A673 (cell line): ENCODE measurements around the gene PDGFA.

ENCODE experiments used
- CTCF ChIP-seq: fragments of 300-800, 200-600 bp; sonication (generic); conservative IDR thresholded peaks from 2 replicates; pipeline ENCODE4 v1.5.1; 2017; ENCODE audit warnings: low read depth, mild to moderate bottlenecking, antibody characterized with exemption, low read length, moderate library complexity, mixed read lengths
- EZH2 ChIP-seq: fragments of 200-600 bp; sonication (generic); IDR thresholded peaks from 2 replicates; pipeline ENCODE4 v1.6.1; 2017; ENCODE audit warnings: borderline replicate concordance, low read depth, mild to moderate bottlenecking, mixed read lengths, antibody characterized with exemption, low read length; ENCODE audit not compliant: poor library complexity, severe bottlenecking

DNA sequence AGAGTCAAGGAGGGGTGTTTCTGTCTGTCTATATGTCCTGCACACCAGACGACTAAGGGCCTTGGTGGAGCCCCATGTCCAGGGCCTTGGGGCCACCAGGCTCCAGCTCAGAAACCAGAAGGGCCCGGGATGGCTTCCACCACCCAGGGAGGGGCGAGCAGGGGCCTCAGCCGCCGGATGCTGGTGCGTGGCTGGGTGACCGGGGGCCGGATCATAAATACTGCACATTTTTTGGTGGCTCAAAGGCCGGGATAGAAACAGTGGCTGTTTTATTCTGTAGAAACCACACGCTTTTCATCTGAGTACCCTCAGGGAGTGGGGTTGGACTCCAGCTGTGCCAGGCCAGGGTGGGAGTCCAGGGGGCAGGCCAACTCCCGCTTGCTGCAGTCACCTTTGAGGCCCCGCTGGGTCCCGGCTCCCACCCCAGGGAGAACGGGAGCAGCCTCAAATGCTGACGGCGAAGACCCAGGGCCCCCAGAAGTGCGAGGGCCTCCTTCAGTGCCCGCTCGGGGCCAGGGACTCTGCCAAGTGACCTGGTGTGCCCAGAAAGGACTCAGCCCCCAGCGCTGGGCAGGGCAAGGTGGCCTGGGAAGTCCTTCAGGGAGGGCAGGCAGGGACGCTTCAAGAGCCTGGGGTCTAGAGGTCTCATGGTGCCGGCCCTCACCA is 28.2 kb downstream of the PDGFA start:
- TF ChIP-seq CTCF (no peak), EZH2 (no peak)
